ENCODE measurements around the gene ERCC5. TPM values are rescaled to one million over a fixed set of nuclear protein-coding genes. Genes with fewer than 3 reads are reported as not detected.

Gene ERCC5
- total RNA-seq, result 10 to 100 TPM; 51.5 to 73.0 (median 55.1) TPM

- 0% methylated on average over 42 to 48 of the region's 49 CpGs for WGBS, 2 donors
- intact Hi-C loops (cut with DNase I; ENCODE audit: low total_unique reads), result no loop called here
- peak; percentile 94 to 98 for DNase-seq (ENCODE audit: low spot score in 2 of 2)
- TF ChIP-seq CTCF (IDR thresholded peaks at IDR 0.05), result no peak
- peak in 1 of 2 donors; percentile 13 for TF ChIP-seq POLR2A (IDR thresholded peaks at IDR 0.05)
- peak within 1 kb of the TSS; percentile 100 for H3K4me3 ChIP-seq (ENCODE audit: low read depth, poor library complexity, severe bottlenecking)
Measured at GRCh38 chr13:102845630-102846260, at the start of gene ERCC5. Gene ERCC5, plus strand, starts transcription at chr13:102846032. Its CDS starts 235 bp downstream, at chr13:102846267.

GRCh38 chr13:102798581-102799425, 47.0 kb upstream of the ERCC5 start, which contains the start of the genes BIVM and POGLUT2:
Gene BIVM, plus strand, starts transcription at chr13:102799119. Its CDS starts 8,149 bp downstream, at chr13:102807268.
Gene POGLUT2, minus strand, starts transcription at chr13:102798976. Its CDS starts 306 bp downstream, at chr13:102798670.
- TF ChIP-seq CTCF (IDR thresholded peaks at IDR 0.05) (no peak), POLR2A (IDR thresholded peaks at IDR 0.05) (no peak)
- intact Hi-C loops (cut with DNase I; ENCODE audit: low total_unique reads), result no loop called here
- DNase-seq (ENCODE audit: low spot score in 2 of 2), result peak; percentile 89 to 98
- H3K4me3 ChIP-seq (ENCODE audit: low read depth, poor library complexity, severe bottlenecking), result peak within 1 kb of the TSS; percentile 80
- WGBS, 2 donors, result 1% methylated on average over 54 to 55 of the region's 72 CpGs

GRCh38 chr13:102799426-102800144, 46.2 kb upstream of the ERCC5 start:
- H3K4me3 ChIP-seq (ENCODE audit: low read depth, poor library complexity, severe bottlenecking), result peak overlapping the region; percentile 80
- 0 to 1% methylated on average over 23 to 30 of the region's 69 CpGs for WGBS, 2 donors
- DNase-seq (ENCODE audit: low spot score in 2 of 2), result peak in 1 of 2 donors; percentile 87
- intact Hi-C loops (cut with DNase I; ENCODE audit: low total_unique reads), result no loop called here
- TF ChIP-seq POLR2A (IDR thresholded peaks at IDR 0.05) (no peak), CTCF (IDR thresholded peaks at IDR 0.05) (no peak)

- H3K4me3 ChIP-seq (ENCODE audit: low read depth, poor library complexity, severe bottlenecking), result peak overlapping the region; percentile 80
- intact Hi-C loops (cut with DNase I; ENCODE audit: low total_unique reads), result no loop called here
- WGBS, 2 donors, result 3% methylated on average over 58 to 61 of the region's 81 CpGs
- peak; percentile 60 to 95 for DNase-seq (ENCODE audit: low spot score in 2 of 2)
- no peak for TF ChIP-seq CTCF (IDR thresholded peaks at IDR 0.05)
- no peak for TF ChIP-seq POLR2A (IDR thresholded peaks at IDR 0.05)
Measured at GRCh38 chr13:102800145-102801041, 45.4 kb upstream of the ERCC5 start.

- TF ChIP-seq CTCF (IDR thresholded peaks at IDR 0.05), result no peak
- no peak for TF ChIP-seq POLR2A (IDR thresholded peaks at IDR 0.05)
- DNase-seq (ENCODE audit: low spot score in 2 of 2), result no peak
- no peak overlapping the region for H3K4me3 ChIP-seq (ENCODE audit: low read depth, poor library complexity, severe bottlenecking)
- intact Hi-C loops (cut with DNase I; ENCODE audit: low total_unique reads), result no loop called here
- WGBS, 2 donors, result 96 to 97% methylated on average over 3 of the region's 3 CpGs
Measured at GRCh38 chr13:102805680-102806079, 40.2 kb upstream of the ERCC5 start.
